Neural cell (in vitro differentiated cells): ENCODE data around the gene POLN.

Experiments used
- EZH2 ChIP-seq: fragments of 200-600, 300-800 bp; shearing (Covaris generic), sonication (generic); IDR thresholded peaks from 2 replicates; pipeline ENCODE4 v1.6.1; 2014; ENCODE audit warnings: antibody characterized with exemption, low read length, borderline replicate concordance, mild to moderate bottlenecking; ENCODE audit not compliant: insufficient read depth, poor library complexity, severe bottlenecking
- SMC3 ChIP-seq: fragments of 450-650 bp; conservative IDR thresholded peaks from 2 replicates; pipeline ENCODE4 v1.6.1; 2014; ENCODE audit warnings: antibody characterized with exemption, mild to moderate bottlenecking, moderate library complexity; ENCODE audit not compliant: poor library complexity
- TF ChIP-seq, protein P1 (sequence below): fragments of 450-650 bp; IDR thresholded peaks from 2 replicates; pipeline ENCODE4 v1.5.1; 2014; ENCODE audit warnings: antibody characterized with exemption, mild to moderate bottlenecking, moderate library complexity; ENCODE audit not compliant: poor library complexity, severe bottlenecking
- TF ChIP-seq, protein P2 (sequence below): IDR thresholded peaks from 2 replicates; pipeline ENCODE4 v1.6.1; 2012; ENCODE audit warnings: borderline replicate concordance

- TF ChIP-seq, protein P1, sequence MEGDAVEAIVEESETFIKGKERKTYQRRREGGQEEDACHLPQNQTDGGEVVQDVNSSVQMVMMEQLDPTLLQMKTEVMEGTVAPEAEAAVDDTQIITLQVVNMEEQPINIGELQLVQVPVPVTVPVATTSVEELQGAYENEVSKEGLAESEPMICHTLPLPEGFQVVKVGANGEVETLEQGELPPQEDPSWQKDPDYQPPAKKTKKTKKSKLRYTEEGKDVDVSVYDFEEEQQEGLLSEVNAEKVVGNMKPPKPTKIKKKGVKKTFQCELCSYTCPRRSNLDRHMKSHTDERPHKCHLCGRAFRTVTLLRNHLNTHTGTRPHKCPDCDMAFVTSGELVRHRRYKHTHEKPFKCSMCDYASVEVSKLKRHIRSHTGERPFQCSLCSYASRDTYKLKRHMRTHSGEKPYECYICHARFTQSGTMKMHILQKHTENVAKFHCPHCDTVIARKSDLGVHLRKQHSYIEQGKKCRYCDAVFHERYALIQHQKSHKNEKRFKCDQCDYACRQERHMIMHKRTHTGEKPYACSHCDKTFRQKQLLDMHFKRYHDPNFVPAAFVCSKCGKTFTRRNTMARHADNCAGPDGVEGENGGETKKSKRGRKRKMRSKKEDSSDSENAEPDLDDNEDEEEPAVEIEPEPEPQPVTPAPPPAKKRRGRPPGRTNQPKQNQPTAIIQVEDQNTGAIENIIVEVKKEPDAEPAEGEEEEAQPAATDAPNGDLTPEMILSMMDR: no peak
- TF ChIP-seq EZH2 (no peak), SMC3 (no peak)
- TF ChIP-seq, protein P2, sequence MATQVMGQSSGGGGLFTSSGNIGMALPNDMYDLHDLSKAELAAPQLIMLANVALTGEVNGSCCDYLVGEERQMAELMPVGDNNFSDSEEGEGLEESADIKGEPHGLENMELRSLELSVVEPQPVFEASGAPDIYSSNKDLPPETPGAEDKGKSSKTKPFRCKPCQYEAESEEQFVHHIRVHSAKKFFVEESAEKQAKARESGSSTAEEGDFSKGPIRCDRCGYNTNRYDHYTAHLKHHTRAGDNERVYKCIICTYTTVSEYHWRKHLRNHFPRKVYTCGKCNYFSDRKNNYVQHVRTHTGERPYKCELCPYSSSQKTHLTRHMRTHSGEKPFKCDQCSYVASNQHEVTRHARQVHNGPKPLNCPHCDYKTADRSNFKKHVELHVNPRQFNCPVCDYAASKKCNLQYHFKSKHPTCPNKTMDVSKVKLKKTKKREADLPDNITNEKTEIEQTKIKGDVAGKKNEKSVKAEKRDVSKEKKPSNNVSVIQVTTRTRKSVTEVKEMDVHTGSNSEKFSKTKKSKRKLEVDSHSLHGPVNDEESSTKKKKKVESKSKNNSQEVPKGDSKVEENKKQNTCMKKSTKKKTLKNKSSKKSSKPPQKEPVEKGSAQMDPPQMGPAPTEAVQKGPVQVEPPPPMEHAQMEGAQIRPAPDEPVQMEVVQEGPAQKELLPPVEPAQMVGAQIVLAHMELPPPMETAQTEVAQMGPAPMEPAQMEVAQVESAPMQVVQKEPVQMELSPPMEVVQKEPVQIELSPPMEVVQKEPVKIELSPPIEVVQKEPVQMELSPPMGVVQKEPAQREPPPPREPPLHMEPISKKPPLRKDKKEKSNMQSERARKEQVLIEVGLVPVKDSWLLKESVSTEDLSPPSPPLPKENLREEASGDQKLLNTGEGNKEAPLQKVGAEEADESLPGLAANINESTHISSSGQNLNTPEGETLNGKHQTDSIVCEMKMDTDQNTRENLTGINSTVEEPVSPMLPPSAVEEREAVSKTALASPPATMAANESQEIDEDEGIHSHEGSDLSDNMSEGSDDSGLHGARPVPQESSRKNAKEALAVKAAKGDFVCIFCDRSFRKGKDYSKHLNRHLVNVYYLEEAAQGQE: no peak
These were observed 106.8 kb downstream of the POLN start for GRCh38 chr4:2135083-2135482.
